GM18858 (cell line): Measurements from ENCODE around the gene MGAT5.

Experiments
- ATAC-seq: cut with Tn5 transposase; IDR thresholded peaks from one replicate; pipeline ENCODE4 v1.9.1; 2021; ENCODE audit not compliant: unreplicated experiment

The MGAT5 gene

DNA sequence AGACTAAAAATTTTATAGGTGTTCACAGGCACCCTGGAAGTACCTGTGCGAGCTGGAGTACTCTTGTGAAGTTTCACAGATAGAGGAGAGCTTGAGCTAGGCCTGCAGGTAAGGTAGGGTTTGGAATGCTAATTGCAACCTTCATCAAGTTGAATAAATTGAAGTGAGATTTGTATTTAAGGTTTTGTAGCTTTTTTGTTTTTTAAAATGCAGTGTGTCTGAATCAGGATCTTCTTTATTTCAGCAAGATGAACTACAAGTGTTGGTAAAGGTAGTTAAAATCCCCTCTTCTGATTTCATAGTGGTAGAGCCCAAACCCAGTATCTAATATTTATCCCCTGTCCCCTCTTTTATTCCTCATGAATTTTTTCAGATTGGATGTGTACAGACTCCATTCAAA lies 45.5 kb downstream of the MGAT5 start:
- no peak for ATAC-seq

GRCh38 chr2:134300585-134300984 lies 46.7 kb downstream of the MGAT5 start:
- ATAC-seq = no peak

- ATAC-seq = no peak
These were observed 47.4 kb downstream of the MGAT5 start for GRCh38 chr2:134301099-134301927.

DNA sequence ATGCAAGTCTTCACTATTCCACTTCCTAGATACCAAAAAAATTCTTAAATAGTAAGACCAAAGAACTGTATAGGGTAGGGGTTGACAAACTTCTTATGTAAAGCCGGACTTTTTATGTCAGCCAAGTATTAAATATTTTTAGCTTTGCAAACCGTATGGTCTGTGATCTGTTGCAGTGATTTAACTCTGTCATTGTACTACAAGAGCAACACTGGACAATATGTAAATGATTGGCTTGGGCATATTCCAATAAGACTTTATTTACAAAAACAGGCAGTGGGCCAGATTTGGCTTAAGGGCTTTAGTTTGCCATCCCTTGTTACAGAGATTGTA lies 48.0 kb downstream of the MGAT5 start:
- ATAC-seq = no peak

- ATAC-seq = no peak
These were observed 50.7 kb downstream of the MGAT5 start for GRCh38 chr2:134304394-134305108.

DNA sequence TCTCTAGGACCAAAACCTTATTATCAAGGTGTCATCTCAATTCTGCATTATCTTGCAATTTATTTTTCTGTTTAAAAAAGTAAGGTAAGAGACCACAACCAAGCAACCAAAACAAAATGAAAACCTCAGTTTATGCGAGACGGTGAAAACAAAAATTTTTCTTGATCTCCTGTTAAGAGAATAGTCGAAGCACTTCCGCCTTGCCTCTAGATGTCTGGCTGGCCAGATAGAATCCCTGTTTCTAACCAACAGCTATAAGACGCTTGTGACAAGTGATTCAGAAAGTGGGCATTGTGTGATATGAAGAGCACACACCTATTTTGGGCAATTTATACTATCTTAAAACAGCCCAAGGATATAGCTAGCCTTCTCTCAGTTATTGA lies 51.2 kb downstream of the MGAT5 start:
- no peak for ATAC-seq

DNA sequence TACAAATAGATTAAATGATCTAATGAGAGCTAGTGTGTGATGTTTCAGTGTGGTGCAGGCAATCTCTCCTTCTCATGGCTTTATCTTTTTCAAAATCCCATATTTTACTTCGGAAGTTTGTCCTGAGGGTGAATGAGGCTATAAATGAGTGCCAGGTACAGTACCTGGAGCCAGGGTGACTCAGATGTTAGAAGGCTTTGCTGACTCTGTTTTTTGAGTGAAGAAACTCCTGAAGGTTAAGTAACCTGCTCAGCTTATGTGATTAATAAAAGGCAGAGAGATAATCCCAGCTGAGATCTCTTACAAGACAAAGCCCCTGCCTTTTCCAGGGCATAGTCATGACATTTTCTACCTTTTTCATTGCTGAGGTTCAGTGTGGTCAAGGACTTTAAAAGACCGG lies 52.6 kb downstream of the MGAT5 start:
- no peak for ATAC-seq

DNA sequence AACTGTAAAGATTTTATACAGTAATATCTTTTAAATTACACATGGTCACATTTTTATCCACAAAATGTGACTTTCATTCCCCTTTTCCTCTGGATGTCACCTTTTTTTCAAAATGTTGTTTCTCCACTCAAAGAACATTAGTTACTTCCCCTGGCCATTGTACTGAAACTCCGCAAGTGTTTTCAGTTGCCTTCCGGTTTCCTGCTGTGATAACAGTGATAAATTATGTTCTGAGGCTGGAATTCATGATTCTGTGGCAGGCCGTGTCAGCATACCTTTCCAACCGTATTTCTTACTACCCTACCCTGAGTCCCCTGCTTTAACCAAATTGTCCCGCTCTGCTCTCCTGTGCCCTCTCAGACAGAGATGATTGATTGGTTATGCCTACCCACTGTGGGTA lies 53.5 kb downstream of the MGAT5 start:
- ATAC-seq = no peak

GRCh38 chr2:134308474-134309385 lies 54.9 kb downstream of the MGAT5 start:
- no peak for ATAC-seq

DNA sequence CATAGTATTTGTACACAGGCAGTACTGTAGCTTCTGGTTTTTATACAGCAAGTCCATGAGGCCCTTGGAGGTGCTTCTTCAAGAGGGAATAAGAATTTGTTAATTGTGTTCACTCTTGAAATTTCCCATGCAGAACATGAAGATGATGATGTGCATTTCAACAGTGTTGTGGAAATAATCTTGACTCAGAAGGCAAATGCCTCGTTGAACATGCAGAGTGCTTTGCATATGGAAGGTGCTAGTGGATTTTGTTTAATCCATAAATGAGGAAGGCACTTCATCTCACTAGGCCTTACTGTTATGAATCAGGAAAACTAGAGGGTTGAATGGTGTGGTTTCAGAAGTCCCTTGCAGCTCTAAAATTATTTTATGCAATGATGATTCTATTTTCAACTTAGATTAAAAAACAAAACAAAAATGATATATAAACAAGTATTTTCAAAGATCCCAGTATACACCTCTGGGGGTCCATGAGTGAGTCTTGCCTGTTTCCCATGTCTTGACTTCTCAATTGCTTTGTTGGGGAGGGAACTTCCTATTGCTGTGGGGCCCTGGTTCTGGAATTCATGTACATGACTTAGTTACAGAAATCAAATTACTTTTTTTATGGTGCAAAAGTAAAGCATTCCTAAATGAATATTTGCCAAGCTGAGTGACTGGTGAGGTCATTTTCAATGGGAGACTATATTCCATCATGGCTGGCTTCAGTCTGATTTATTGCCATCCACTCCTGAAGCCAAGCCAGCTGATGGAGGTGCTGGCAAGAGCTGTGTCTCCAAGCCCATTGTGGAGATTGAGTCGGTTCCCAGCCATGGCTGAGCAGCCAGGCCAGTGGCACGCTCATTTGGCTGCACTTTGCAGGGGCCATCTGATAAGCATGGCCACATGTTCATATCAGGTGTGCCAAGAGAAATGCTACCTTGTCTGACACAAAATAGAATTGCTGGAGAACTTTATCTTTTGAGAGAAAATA lies 56.5 kb downstream of the MGAT5 start:
- no peak for ATAC-seq

GRCh38 chr2:134312482-134312881 lies 58.6 kb downstream of the MGAT5 start:
- no peak for ATAC-seq

GRCh38 chr2:134314202-134314601 lies 60.3 kb downstream of the MGAT5 start:
- ATAC-seq = no peak

DNA sequence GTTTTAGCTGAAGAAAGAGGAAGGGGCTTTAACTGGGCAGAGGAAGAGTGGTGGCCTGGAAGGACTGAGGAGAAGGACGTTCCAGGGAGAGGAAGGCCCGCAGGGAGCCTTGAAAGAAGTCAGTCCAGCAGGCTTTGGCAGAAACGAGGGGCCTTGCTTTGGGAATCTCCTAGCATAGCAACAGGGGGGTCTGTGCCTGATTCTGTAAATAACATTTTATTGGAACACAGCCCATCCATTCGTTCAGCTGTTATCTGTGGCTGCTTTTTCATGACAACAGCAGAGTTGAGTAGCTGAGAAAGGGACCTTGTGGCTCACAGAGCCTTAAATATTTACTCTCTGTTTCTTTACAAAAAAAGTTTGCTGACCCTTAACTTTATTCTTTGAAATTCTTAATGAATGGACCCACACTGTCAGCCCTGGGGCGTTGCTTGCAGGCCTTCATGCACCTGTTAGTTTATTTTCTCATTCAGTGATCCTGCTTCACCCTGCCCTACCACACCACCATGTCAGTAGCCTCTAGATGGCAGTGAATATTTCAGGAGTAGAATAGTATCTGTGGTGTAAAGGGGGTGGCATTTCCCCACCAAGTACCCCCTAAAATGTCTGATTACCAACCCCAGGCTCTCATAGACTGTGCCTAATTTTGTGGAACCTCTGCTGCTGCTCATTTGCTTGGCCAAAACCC lies 61.0 kb downstream of the MGAT5 start:
- no peak for ATAC-seq

- no peak for ATAC-seq
These were observed 61.6 kb downstream of the MGAT5 start for GRCh38 chr2:134315471-134315870.

DNA sequence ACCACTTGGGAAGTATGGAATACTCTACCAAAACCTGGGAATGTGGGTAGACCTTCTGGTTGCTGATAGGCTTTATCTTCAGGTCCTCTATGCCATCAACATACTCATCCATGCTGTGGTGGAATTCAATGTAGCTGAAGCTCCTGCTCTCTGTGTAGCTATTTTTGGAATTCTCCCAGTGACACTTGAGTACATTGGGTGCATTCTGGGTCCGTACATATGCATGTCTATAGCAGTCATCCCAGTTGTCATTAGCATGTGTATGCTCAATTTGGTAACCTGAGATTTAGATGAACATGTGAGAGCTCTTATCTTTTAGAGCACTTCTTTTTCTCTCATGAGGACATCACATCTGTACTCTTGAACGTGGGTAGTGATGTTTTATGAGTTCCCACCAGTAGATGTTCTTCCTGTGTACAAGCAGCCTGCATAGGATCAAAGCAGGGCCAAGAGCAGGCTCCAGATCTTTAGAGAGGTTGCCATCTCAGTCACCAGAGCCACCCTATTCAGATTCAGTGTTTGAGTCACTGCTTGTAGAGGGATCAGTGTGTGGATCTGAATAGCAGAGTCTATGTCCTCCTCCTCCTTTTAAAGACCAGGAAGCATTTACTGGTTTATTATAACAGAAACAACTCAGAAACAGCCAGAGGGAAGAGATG lies 65.9 kb downstream of the MGAT5 start:
- ATAC-seq = no peak

GRCh38 chr2:134320930-134321329 lies 67.1 kb downstream of the MGAT5 start:
- ATAC-seq = no peak

GRCh38 chr2:134323777-134324176 lies 69.9 kb downstream of the MGAT5 start:
- no peak for ATAC-seq

GRCh38 chr2:134324430-134324829 lies 70.6 kb downstream of the MGAT5 start:
- ATAC-seq = no peak

- peak; percentile 49 for ATAC-seq
These were observed 71.1 kb downstream of the MGAT5 start for GRCh38 chr2:134324947-134325346.
